ENCODE results near the gene PIM2.

The PIM2 gene

DNA sequence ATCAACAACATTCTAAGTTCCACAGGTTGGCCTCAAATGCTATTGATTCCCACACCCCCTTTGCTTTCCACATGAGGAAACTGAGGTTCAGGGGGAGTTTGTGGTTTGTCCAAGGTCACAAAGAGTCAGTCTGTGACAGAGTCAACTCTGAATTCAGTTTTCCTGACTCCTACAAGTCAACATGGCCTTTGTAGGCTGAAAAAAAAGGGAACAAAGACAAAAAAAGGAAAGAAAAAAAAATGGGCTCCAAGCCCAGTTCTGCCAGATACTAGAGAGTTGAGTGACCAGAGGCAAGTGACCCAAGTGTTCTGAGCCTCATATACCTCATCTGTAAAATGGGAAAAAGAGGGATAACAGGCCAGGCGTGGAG is 16.5 kb upstream of the PIM2 start:
- DNase-seq (ENCODE audit: low spot score) = no peak

DNA sequence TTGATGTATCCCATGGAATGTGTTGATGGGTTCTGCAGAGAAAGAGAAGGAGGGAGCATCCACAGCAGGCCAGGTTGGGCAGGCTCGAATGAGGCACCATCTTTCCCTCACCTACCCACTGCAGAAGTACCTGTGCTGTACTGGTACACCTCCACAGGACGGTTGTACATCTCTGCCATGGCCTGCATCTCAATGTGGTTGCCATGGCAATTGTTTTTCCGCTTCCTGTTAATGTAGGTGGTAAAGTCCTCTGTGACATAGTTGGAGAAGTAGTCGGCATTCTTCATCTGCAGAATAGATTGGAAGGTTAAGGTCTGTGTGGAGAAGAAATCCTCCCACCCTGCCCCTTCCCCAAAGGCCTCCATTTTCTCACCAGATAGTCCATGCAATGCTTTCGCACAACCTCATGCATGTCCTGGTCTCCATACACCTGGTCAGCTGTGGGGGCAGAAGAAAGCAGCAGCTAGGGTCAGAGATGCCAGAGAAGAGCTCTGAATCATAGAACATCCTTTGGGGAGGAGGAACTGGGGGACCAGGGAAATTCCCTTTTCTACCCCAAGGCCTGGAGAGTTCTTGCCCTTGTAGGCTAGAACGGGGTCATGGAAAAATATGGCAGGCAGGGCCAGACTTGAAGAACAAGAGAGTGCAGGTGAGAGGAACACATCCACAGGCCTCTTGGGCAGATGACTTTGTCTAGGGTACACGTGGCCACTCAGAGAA is 15.9 kb upstream of the PIM2 start:
- no peak for DNase-seq (ENCODE audit: low spot score)

DNA sequence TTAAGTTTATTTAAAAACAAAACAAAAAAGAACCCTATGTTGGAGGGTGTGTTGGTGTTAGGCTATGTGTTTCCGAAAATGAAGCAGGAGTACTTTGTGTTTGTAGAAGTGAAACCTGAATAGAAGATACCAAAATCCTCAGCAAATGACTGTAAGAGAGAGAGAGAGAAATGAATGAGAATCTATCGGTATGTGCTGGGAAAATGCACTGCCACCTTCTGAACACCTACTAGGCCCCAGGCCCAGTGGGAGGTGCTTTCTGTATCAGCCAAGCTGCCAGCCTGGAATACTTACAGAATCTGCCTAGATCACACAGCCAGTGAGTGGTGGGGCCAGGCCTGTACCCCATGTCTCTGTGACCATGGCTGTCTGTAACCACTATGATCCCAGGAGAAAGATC is 14.9 kb upstream of the PIM2 start:
- no peak for DNase-seq (ENCODE audit: low spot score)

DNA sequence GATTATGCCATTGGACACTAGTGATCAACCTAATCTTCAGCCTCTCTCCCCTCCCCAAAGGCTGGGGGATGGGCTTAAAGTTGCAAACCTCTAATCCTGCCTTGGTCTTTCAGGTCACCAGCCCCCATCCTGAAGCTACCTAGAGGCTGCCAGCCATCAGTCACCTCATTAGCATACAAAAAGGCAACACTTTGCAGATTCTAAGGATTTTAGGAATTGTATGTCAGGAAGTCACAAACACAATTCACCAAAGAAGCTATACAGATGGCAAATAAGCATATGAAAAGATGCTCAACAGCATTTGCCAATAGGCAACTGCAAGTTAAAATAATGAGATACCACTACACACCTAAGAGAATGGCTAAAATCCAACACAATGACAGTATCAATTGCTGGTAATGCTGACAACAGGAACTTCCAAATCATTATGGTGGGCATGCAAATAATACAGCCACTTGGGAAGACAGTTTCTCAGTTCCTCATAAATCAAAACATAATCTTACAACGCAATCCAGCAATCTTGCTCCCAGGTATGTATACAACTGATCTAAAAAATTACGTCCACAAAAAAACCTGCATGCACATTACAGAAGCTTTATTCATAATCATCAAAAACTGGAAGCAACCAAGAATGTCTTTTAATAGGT is 9.0 kb upstream of the PIM2 start:
- no peak for DNase-seq (ENCODE audit: low spot score)

DNA sequence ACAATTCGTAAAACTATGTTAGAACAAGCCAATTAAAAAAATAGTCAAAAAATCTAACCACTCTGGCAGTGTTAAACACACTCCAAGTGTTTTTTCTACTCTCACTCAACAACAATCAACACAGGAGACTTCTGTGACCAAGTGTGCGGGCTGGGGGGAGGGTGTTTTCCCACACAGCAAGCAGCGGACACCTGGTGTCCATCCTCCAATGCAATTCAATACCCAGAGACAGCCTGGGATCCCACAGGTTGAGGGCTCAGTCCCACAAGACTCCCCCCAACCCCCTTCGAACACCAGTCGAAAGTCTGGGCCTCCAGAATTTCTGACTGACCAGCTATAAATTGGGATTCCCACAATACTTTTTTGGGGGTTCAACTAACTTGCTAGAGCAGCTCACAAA is 8.3 kb upstream of the PIM2 start:
- no peak for DNase-seq (ENCODE audit: low spot score)

DNA sequence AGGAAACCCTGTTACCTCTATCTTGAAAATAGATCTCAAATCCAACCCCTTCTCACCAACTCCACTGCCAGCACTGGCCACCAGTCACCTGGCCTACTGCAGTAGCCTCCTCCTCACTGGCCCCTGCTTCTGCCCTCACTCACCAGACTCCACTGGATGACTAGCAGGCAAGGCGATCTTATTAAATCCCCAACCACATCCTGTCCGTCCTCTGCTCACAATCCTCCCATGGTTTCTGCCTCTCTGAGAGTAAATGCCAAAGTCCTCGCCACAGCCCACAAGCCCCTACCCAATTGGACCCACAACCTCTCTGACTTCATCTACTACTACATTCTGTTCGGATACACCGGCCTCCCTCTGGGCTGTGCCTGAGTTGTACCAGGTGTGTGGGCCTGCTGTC is 5.4 kb upstream of the PIM2 start:
- no peak for DNase-seq (ENCODE audit: low spot score)

DNA sequence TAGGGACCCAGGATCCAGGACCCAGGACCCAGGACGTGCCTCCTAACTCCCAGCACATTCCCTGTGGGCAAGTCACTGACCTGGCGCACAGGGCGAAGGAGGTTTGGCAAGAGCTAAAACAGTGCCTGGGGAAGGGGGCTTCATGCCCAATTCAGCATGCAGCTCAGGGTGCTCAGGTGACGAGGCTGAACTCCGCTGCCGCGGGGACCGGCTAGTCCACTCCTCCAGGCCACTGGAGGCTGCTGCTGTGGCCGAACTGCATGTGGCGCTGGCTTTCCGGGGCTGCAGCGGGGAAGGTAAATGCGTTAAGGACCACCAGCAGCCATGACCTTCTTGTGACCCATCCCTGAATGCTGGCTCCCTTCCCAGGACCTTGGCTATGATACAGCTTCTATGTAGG is 4.9 kb upstream of the PIM2 start:
- DNase-seq (ENCODE audit: low spot score) = no peak

DNA sequence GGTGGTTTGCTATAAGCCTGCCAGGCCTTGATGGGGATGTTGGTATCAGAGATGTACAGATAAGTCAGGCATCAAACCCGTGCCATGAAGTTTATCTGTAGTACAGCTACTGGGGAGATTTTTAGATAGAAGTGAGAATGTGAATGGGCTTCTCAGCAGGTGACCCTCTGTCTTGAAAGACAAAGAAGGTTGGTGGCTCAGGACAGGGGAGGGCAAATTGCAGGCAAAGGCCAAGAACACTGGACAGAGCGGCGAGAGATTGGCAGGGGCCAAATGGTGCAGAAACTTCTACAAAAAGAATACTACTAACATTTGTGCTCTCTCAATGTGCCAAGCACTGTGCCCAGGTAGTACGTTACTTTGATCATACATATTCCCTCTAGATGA is 1.9 kb upstream of the PIM2 start:
- DNase-seq (ENCODE audit: low spot score) = no peak

DNA sequence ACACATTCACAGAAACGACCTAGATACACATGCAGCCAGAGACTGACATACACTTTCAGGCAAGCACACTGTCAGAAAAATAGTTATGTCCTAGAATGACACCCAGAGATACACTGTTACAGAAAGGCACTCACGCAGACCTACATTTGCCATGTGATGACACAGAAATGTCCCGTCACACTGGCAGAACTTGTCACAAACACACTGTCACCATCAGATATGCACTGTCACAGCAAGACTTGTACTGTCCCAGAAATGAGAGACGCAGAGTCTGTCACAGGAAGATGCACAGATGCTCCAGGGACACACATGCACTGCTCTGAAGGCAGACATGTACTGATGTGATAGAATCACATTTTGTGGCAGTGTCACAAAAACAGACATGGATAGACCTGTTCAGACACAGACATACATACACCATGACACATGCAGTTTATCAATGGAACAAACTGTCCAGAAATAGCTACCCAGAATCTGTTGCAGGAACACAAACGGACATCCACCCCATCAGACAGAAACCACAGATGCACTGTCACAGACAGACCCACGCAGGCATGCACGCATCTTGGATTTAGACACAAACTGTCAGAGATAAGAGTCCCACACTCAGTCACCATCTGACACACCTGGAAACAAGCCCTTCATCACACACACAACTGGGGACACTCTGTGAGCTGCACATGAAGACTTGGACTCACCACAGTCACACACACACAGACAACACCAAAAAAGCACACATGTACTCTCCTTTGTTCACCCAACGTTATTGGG is 1.3 kb upstream of the PIM2 start:
- DNase-seq (ENCODE audit: low spot score) = no peak

DNA sequence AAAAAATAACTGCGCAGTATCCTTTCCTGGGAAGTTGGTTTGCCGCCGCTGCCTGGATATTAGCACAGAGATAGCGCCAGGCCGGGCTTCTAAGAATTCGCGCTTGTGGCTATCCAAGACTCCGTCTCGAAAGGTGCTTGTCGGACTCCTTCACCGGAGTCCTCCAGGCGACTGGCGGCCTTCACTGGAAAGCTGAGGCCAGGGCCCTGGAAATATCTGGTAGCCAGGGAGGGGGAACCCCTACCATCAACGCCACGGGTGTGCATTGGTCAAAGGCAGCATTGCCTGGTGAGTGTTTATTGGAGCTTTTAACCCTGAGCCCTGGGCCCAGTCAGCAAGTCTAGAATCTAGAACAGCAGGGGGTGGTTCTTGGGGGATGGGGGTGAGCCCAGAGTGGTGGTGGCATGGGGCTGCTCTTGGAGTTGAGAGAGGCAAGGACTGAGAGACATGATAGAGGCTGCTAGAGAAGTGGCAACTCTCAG is 577 bp upstream of the PIM2 start:
- DNase-seq (ENCODE audit: low spot score) = no peak

DNA sequence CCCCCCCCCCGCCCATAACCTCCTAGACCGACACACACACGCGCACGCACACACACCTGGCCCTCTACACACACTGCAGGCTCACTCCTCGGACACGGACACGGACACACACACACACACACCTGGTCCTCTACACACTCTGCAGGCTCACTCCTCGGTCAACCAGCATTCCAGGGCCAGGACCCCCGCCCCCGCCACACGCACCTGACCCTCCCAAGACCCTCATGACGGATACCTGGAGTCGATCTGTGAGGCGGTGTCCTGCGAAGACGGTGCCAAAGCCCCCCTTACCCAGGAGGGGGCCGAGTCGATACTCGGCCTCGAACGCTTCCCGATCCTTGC is 552 bp downstream of the PIM2 start:
- no peak for DNase-seq (ENCODE audit: low spot score)

DNA sequence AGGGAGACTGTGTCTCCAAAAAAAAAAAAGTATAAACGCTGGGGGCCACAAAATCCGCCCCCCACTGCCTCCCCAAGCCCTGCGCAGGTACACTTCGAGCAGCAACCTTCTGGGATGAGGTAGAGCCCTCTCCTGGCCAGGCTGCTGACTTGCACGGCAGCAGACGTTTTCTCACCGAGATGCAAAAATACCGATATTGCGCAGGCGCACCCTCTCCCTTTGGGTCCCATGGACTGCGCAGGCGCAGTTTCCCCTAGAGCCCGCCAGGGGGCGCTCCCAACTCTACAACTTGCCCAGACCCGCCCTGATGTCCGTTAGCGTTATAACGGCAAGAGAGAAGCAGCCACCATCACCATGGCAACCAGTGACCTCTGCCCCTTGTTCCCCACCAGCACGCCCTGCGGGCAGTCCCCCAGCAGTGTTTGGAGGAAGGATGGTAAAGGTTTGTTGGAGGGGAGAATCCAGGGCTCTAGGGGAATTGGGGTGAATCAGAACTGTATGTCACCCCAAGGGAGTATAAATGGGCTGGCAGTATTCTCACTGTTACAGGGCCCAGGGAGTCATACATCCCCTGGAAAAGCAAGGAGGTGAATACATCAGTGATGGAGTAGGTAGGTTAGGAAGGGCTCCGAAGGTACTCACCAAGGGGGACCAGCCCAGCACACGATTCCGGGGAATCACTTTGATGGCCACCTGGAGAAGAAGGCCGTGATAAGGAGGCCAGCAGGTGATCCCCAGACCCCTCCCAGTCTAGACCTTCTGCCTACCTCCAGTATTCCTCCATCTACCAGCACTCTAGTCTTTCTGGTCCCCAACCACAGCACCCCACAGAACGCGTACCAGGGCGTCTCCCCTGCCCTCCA is 1.5 kb downstream of the PIM2 start:
- peak; percentile 88 for DNase-seq (ENCODE audit: low spot score)

DNA sequence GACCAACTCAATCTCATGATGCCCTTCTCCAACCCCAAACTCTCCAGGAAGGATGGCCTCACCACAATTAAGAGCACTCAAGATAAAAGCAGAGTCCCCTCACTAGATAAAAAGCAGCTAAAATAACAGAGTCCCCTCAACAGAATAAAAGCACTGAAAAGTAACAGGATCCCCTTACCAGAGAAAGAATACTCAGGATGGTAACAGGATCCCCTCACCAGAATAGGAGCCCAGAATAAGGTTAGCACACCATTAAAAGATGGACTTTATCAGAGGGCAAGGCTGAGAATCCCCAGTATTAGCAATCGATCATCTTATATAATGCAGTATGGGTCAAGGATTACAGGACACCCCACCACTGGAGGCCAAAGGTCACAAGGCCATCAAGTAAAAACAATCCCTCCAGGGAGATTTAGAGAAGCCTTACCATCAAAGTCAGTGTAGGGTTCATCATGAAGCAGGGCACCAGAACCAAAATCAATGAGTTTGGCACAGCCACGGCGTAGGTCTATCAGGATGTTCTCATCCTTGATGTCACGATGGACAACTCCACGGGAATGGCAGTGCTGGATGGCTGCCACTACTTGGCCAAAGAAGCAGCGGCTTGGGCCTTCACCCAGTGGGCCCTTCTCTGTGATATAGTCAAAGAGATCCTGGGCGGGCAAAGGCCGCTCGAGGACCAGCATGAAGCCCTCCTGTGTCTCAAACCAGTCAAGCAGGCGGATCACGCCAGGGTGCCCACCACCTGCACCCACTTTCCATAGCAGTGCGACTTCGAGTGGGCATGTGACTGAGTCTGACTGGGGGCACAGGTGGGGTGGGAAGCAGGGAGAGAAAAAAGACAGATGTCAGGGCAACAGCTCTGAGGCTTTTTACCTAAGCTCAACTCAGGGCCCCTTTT is 4.0 kb downstream of the PIM2 start:
- DNase-seq (ENCODE audit: low spot score) = no peak

DNA sequence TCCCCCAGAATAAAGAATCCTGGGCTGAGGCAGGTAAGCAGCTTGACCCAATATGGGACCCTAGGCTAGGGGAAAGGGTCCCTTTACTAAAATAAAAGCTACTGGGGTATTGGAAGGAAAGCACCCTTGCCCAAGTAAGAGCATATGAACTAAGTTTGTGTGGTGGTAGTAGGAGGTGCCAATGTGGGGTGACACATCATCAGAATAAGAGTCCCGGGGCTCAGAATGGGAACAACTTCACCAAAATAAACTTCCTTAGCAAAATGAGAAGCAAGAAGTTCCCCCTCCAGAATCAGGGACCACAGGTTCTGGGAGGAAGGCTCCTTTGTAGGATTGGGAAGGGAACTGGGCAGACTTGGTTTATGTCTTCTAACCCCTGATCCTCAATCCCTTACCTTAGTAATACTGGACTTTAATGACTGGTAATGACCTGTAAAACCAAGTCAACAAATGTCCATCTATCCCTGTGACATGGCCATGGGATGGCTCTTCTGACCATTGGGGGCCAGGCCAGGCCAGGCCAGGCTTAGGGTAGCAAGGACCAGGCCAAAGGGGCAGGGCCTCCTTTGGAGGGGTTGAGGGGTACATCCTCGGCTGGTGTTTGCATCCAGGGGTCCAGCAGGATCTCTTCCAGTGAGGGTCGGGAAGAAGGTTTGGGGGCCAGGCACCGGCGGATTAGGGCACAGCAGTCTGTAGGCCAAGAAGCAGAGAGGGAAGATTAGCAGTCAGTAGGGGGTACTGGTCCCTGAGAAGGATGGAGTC is 5.0 kb downstream of the PIM2 start:
- no peak for DNase-seq (ENCODE audit: low spot score)

DNA sequence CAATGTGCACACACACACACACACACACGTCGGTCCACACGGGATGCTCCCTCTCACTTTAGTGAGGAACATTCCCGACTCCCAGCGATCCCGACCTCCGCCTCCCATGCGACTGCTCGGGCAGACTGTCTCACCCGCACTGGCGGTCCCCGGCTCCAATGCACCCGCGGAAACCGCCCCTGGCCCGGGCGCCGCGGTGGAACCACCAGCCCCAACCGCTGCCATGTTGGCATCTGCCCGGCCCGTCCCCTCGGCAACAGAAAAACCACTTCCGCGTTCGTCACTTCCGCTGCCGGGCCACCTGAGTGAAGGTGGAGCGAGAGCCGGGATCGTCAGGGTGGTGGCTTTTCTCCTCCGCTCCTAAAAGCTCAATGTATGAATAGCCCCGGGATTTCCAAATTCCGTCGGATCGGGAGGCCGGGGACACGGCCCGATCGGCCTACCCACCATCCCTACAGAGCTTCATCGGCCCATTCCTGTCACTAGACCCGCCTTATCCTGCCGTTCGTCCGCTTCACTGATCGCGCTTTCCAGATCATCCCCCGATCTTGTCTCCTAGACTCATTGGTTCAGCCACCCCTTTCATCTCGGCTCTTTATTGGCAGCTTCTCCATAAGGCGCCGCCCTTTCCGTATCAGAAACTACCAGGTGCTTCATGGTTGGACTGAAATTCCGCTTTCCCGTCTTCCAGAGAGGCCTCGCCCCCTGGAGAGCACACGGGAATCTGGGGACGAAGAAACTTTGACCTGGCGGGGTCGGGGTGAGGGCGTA is 7.2 kb downstream of the PIM2 start, which contains the start of gene SLC35A2:
Gene SLC35A2, minus strand, starts transcription at position 235 of the 771 bp plus-strand sequence. Its CDS starts 10 bp downstream, at position 225.
- DNase-seq (ENCODE audit: low spot score) = peak; percentile 89

DNA sequence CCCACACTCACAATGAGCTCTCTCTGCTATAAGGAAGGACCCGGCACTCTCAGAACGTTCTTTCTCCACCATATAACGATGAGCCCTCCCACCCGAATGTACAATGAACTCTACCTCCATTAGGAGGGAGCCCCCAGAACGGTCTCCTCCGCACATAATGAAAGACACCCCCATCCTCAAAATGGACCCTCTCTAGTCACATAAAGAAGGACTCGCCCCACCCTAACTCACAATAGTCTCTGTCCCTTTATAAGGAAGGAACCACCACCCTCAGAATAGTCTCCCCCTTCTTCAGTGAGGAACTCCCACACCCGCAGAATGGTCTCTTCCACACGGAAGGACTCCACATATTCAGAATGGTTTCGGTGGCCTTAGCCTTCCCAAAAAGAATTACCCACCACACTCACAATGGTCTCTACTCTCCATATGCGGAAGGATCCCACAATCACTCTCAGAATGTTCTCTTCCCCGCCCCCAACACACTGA is 7.9 kb downstream of the PIM2 start:
- DNase-seq (ENCODE audit: low spot score) = no peak

DNA sequence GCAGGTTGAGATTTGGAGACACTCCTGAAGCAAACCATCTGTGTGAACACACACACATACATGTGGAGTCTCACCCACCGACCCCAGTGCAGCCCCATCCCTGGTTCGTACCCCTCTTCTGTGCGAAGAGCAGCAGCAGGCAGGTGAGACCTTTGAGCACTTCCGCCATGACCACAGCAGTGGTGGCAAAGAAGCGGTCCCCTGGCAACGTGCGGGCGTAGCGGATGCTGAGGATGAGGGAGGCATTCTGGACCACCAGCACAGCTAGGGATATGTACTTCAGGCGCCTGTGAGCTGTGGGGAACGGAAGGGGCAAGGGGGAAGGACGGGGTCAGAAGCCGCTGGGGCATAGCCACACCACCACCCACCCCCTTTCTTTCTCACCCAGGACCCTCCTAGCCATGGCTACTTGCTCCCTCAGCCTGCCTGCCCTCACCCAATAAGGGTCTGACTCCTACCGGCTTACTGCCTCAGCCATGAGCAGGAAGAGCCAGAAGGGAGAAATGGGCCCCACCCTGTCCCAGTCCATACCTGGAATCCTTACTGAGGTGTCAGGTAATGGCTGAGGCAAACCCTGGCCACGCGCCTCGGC is 9.0 kb downstream of the PIM2 start:
- no peak for DNase-seq (ENCODE audit: low spot score)

DNA sequence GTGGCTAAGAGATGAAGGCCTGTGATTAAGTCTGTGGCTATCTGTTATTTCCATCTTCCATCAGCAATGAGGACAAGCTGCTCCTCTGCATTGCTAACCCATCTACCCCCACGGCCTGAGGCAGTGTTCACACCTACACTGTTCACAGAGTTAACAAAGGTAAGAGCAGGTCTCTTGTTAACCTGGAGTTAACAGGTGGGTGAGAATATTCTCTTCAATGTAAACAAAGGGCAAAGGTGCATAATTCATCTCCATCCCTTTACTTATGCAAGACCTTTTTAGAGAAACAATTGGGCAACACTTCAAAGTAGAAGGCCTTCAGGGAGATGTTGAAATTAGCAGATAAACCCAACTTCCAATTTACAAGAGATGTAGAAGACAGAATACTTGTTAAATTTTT is 10.2 kb downstream of the PIM2 start:
- DNase-seq (ENCODE audit: low spot score) = no peak

Data from kidney tubule cell (primary cell).